HG03139 (cell line): Measurements from ENCODE around the gene NAV1.
"Not testable (repeated sequence)": the region's sequence is repeated elsewhere in the genome, so short reads cannot be mapped to it uniquely, and the experiment has no call there.

ENCODE experiments used
- ATAC-seq: cut with Tn5 transposase; IDR thresholded peaks from one replicate; pipeline ENCODE4 v1.9.1; 2021; ENCODE audit not compliant: unreplicated experiment

NAV1 gene

DNA sequence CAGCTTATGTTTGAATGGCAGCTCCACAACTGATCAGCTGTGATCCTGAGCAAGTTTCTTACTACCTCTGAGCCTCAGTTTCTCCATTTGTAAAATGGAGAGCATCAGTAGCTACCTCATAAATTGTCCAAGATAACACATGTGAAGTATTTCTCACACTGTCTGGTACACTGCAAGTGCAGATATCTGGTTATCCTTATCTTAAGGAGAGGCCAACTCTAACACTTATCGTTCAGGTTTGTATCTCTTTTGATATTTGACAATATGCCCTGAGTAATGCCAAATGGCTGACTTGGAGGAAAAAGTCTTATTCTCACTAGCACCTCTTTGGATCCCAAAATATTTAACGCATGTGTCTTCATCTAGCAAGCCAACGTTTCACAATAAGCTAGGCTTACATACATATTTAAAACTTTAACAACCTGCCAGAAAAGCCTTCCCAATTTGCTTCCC, 34.7 kb upstream of the NAV1 start:
- ATAC-seq = no peak

DNA sequence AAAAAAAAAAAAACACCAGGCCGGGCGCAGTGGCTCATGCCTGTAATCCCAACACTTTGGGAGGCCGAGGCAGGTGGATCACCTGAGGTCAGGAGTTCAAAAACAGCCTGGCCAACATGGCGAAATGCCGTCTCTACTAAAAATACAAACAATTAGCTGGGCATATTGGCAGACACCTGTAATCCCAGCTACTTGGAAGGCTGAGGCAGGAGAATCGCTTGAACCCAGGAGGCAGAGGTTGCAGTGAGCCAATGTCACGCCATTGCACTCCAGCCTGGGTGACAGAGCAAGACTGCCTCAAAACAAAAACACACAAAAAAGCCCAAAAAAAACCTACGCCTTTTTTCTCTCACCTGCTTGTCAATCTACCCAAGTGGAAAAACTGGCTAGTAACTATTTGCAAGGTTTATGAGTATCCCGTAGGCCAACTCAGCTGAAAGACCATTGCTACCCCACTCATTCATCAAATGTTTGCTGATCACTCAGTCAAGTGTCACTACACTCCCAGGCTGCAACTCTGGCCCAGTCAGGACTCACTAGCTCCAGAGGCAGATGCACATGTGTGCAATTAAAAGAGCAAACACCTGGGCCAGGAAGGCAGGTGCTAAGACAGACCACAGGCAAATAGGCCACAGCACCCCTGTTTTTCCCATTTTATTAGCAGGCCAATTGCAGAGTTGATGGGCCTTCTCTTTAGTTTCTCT, 34.0 kb upstream of the NAV1 start:
- no peak for ATAC-seq

DNA sequence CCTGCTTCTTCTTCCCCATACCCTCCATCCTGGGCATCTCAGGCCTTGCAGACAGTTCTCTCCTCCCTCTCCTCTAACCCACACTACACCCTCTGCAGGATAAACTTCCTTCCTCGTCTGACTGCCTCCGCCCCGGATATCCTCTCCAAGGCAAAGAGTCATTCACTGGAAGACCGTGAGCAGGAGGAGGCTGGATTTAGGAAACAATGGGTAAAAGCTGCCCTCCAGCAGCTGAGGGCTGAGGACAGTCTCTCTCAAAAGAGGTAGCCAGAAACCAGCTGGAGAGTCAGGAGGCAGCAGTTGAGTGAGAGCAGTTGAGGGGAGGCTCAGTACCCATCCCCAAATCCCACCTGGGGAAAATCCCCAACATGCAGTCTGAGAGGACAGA, 33.4 kb upstream of the NAV1 start:
- ATAC-seq = no peak

DNA sequence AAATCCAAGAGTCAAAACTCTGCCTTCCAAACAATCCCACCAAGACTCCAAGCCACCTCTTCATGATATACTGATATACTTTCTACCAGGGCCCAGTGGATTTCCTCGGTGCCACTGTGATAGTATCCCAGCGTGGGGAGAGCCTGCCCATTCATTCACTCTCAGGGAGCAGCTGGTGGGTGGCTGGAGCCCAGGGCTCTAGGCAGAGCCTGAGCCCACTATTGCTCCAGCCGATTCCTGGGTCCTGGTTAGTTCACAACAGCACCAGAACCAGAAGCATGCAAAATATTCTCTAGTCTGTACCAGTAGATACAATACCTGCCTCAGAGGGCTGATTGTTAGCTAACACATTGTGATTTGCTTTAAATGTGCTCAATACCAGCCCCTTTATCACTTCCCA, 32.8 kb upstream of the NAV1 start:
- ATAC-seq = no peak

DNA sequence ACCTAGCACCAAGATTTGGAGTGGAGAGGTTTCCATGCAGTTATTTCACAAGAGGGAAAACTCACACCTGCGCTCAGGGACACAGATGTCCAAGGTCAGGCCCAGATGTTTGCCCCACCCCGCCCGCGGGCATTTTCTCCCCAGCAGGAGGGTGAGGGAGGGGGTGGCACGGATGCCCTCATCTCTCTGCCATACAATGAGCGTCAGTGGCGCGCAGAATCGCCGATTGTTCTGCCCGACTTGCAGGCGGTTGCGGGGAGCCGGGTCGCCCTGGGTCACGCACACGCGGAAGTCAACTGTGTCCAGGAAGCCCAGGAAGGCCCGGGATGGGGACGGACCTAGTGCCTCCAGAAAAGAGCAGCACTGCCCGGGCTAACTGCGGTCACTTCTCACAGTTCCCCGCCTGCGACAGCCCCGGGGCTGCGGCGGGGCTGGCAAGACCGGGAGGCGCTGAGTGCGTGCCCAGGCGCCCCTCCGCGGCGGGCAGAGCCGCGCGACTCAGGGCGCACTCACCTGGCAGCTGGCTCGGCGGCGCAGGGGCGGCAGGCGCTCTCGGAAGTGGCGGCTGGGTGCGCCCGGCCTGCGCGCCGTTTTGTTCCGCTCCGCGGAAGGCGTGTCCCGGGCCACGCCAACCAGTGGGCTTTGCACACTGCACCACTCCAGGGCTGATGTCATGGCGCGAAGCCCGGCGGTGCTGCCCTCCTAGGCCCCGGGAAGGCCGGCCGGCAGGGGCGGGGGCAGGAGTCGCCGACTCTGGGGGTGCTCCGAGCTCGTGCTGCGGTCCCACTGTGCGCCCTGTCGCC, 32.2 kb upstream of the NAV1 start, which contains the start of gene CSRP1:
TSS of gene CSRP1 (minus strand) at position 567 of the 803 bp plus-strand sequence. CDS start 10,820 bp downstream, outside the sequence.
- ATAC-seq = peak; percentile 88

DNA sequence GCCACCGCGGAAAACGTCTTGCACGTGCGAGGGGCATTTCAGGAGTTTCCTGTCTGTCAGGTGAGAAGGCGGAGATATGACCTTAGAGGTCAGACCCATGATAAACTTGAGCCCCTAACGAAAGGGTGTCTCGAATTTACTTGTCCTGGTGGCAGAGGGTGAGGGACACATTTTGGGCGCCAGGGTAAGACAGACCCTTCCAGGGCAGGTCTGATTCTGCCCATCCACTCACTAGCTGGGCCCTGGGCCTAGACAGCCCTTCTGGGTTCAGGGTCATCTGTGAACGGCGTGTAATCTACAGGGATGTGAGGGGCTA, 31.6 kb upstream of the NAV1 start:
- no peak for ATAC-seq

DNA sequence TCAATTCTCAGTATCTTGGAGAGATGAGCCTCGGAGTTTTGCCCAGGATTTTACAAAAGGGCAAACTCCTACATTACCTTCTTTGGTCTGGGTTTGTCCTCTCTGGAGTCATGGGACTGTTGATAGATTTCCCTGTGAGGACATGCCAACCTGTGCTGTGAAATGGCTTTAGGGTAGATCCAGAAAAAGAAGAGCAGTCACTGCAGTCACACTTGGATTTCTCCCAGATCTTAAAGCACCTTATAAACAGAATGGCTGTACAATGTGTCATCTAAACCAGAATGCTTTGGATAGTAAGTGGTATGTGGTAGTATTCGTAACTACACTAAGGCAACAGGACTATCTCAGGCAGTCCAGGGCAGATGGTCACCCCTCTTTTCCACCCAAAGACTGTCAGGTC, 30.1 kb upstream of the NAV1 start:
- ATAC-seq = no peak

DNA sequence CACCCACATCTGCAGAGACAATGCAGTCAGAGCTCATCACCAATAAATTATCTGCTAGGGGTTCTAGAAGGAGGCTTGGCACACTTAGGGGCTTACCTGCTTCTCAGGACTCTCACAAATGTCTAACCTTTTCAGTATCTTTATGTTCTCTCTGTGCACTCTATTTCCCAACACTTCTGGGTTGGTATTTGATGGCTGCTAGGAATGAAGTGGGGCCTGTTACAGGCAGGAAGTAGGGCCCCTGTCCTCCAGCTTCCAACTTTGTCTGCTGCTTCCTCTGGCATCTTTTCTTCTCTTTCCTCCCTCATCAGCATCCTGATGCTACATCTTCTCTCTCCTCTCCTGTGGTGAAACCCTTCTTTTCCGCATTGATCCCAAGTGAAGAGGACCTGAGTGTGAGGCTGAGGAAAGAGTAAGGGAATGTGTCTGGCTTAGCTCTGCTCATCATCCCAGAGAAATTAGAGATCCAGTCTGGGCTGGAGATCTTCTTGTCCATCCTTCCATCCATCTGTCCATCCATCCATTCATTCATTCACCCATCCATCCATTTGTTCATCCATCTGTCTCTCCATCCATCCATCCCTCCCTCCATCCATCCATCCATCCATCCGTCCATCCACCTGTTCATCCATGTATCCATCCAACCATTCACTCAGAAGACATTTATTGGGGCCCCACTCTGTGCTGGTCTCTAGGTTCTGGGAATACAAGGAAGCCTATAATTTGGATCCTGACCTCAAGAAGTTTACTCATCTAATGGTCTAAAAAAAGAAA, 29.1 kb upstream of the NAV1 start:
- ATAC-seq = no peak

DNA sequence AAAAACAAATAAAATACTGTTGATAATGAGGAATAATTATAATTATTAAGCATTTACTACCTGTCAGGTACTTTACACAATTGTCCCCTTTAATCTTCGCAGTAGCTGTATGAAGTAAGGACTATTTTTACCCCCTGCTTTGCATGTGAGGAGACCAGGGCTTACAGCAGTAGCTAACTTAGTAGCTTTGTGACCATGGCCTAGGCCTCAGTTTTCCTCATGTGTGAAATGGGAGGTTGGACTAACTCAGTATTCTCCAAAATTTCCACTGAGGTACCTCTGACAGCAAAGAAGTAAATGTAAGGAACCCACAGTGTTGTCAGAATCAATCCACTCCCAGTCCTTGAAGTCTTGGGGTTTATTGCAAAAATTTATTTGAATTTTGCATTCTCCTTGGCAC, 28.2 kb upstream of the NAV1 start:
- no peak for ATAC-seq

DNA sequence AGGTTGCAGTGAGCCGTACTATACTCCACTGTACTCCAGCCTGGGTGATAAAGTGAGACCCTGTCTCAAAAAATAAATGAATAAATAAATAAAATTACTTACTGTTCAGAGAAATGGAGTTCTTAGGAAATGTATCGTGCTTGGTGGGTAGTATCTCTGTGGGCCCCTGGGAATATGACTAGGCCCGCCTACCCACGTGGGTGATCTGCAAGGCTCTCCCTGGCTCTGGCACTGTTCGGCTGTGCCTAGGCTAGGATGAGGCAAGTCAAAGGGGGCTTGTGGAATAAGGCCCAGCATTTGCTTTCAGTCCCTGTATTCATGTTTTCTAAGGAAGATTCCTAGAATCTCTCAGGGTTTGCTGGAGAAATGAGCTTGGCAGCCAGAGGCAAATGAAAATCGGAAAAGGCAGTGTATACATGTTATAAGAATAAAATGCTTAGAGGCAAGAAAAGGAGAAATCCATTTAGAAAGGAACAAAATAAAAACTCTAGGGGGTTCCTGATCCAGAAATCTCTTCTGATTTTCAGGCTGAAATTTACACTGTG, 27.5 kb upstream of the NAV1 start:
- ATAC-seq = no peak

DNA sequence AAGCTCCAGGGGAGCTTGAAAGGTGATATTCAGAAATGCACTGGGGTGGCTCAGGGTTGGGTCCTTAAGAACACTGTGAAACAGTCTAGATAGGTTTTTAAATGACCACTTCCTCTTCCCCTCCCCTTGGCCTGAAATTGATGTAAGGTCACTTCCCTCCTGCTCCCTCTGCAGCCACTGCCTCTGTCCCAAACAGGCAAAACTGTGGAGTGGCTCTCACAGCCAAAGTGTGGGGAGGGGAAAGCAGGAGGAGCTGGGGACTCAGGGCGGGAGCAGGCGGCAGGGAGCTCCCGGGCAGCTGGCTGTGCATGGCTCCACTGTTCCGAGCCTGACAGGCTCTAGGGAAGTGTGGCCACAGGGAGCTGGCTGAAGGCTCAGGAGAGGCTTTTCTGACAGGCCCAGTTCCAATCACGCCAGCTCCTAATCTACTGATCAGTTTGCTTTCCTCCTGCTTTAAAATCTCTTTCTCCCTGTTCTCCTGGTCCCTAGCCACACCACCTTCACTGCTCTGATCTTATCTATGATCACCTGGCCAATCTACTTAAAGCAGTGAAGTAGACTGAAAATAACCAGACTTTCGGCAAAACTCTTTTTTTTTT, 26.9 kb upstream of the NAV1 start:
- no peak for ATAC-seq

DNA sequence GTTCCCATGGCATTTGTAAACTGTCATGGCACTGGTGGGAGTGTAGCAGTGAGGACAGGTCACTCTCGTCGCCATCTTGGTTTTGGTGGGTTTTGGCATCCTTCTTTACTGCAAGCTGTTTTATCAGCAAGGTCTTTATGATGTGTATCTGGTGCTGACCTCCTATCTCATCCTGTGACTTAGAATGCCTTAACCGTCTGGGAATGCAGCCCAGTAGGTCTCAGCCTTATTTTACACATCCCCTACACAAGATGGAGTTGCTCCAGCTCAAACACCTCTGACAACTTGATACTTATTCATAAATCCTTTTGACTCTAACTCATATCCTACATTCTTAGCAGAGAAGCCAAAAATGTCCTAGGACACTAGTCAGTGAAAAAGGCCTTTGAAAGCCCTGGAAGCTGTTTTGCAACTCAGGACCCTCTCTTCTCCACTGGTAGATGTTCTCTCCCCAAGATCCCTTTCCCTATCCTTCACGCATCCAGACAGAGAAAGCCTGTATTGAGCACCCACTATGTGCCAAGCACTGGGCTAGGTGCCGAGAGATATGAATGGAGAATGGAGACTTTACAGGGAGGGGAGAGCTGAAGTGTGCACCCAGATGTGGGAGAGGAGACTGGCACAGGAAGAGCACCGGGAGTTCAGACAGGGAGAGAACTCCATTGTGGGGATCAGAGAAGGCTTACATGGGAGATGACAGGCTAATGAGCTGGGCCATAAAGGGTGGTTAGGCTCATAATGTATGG, 25.3 kb upstream of the NAV1 start:
- no peak for ATAC-seq

DNA sequence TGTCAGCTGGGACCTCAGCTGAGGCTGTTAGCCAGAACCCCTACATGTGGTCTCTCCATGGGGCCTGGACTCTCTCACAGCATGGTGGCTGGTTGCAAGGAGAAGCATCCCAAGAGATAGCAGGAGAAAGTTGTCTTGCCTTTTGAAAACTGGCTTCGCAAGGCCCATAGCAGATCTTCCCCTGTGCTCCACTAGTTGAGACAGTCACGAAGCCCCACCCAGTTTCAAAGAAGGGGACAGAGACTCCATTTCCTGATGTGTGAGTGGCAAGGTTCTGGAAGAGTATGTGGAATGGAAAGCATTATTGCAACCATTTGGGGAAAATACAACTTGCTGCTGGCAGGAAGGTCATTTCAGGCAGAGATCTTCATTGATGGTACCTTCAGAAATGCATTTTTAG, 24.5 kb upstream of the NAV1 start:
- no peak for ATAC-seq

DNA sequence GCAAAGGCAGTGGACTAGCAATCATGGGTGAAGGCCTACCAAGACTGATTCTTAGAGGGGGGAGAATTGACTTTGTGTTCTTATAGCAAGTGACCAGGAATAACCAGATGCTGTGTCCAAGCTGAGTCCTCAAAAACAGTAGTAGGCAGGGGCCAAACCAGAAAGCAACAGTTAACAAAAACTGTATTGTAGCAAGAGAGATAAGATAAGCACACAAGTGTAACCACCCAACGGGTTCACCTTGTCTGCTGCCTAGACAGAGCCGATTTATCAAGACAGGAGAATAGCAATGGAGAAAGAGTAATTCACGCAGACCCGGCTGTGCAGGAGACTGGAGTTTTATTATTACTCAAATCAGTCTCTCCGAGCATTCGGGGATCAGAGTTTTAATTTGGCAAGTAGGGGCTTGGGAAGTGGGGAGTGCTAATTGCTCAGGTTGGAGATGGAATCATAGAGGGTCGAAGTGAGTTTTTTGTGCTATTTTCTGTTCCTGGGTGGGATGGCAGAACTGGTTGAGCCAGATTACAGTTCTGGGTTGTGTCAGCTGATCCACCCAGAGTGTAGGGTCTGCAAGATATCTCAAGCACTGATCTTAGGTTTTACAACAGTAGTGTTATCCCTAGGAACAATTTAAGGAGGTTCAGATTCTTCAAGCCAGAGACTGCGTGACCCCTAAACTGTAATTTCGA, 23.7 kb upstream of the NAV1 start:
- ATAC-seq = no peak

DNA sequence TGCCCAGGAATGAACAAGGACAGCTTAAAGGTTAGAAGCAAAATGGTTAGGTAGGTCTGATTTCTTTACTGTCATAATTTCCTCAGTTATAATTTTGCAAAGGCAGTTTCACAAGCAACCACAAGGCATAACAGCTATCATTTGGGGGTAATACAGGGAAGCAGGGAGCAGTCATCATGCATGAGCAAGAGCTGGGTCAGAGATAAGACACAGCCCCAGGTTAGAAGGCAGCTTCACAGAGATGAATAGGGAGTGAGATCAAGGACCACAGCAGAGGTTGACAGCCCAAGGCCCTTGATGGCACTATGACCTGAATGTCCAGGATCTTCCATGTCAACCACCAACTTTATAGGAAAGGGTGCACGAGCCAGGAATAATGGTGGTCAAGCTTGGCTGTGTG, 23.0 kb upstream of the NAV1 start:
- ATAC-seq = no peak

DNA sequence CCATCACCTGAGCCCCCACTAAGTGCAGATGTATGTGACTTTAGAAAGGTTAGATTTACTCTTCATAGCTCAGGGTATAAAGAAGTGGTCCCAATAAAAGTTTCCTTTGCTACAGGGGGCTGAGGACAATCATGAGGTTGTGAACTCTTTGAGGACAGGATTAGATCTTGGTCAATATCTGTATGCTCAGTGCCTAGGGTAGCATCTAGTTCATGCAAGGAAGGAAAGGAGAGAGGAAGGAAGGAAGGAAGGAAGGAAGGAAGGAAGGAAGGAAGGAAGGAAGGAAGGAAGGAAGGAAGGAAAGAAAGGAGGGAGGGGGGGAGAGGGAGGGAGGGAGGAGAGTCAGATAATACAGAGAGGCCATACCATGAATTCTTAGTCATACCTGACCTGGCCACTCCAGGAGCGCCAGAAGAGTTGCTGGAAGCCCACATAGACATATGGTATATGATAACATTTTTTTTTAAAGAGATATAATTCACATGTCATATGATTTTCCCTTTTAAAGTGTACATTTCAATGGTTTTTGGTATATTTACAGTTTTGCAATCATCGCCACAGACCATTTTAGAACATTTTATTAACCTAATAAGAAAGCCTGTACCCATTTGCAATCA, 22.3 kb upstream of the NAV1 start:
- ATAC-seq = no peak

DNA sequence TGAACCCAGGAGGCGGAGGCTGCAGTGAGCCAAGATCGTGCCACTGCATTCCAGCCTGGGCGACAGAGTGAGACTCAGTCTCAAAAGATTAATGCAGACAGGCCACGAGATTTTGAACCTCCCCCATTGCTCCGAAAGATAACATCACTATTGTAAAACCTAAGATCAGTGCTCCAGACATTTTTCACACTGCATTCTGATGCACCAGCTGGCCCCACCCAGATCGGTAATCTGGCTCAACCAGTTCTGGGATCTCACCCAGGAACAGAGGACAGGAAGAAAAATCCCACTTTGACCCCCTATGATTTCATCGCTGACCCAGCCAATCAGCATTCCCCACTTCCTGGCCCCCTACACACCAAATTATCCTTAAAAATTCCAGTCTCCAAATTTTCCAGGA, 21.3 kb upstream of the NAV1 start:
- ATAC-seq = no peak

DNA sequence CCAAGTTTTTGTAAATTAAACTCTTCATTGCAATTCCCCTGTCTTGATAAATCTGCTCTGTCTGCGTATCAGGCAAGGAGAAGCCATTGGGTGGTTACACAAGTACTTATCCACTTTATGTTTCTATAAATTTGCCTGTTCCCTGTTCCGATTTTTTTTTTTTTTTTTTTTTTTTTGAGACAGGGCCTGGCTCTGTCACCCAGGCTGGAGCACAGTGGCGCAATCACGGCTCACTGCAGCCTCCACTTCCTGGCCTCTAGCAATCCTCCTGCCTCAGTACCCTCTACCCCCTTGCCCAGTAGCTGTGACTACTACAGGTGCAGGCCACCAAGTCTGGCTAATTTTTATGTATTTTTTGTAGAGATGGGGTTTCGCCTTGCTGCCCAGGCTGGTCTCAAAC, 20.9 kb upstream of the NAV1 start:
- no peak for ATAC-seq

DNA sequence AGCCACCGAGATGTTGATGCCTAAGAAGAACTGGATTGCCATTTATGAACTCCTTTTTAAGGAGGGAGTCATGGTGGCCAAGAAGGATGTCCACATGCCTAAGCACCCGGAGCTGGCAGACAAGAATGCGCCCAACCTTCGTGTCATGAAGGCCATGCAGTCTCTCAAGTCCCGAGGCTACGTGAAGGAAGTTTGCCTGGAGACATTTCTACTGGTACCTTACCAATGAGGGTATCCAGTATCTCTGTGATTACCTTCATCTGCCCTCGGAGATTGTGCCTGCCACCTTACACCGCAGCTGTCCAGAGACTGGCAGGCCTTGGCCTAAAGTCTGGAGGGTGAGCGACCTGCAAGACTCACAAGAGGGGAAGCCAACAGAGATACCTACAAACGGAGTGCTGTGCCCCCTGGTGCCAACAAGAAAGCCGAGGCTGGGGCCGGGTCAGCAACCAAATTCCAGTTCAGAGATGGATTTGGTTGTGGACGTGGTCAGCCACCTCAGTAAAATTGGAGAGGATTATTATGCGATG, 18.8 kb upstream of the NAV1 start:
- ATAC-seq = not testable (repeated sequence)
